Tibial nerve (tissue), 4 donors: ENCODE results near the gene PKN2. TPM values are rescaled to one million over a fixed set of nuclear protein-coding genes. Genes with fewer than 3 reads are reported as not detected.

Source experiments
- DNase-seq, 2 donors: peaks; one replicate each; pipeline ENCODE4 v3.0.0-alpha.2; 2019; ENCODE audit warnings: low spot score in 2 of 2
- H3K27ac ChIP-seq, 4 donors: fragments of 200-600 bp; sonication (generic) in 3 of 4; one replicate each; pipeline ENCODE4 v1.5.1; 2017 to 2019; ENCODE audit warnings: mild to moderate bottlenecking in 1 of 4
- H3K27me3 ChIP-seq, 2 donors: fragments of 200-600 bp; sonication (generic) in 1 of 2; one replicate each; pipeline versions ENCODE4 v1.5.1 to v1.6.0; 2017 to 2019
- H3K36me3 ChIP-seq, 3 donors: fragments of 200-600 bp; sonication (generic); one replicate each; pipeline ENCODE4 v1.5.1; 2018 to 2019
- H3K4me1 ChIP-seq, 4 donors: fragments of 200-600 bp; sonication (generic) in 3 of 4; one replicate each; pipeline ENCODE4 v1.5.1; 2017 to 2019
- H3K4me3 ChIP-seq, 4 donors: fragments of 200-600 bp; sonication (generic) in 3 of 4; one replicate each; pipeline ENCODE4 v1.5.1; 2017 to 2019; ENCODE audit warnings: mild to moderate bottlenecking in 1 of 4, moderate library complexity in 1 of 4
- H3K9me3 ChIP-seq, 4 donors: fragments of 200-600 bp; sonication (generic) in 3 of 4; one replicate each; pipeline ENCODE4 v1.5.1; 2017 to 2019
- CTCF ChIP-seq, 5 experiments: fragments of 200-600 bp in 3 of 5; fragments of 450-650 bp in 2 of 5; sonication (generic) in 3 of 5; IDR thresholded peaks; one replicate each; pipeline ENCODE4 v1.5.1; 2016 to 2019; ENCODE audit warnings: antibody characterized with exemption in 5 of 5, mild to moderate bottlenecking in 3 of 5, moderate library complexity in 2 of 5
- EP300 ChIP-seq, 2 donors: sonication (generic); formaldehyde crosslinking; IDR thresholded peaks; one replicate each; pipeline ENCODE4 v1.6.1; 2017; ENCODE audit warnings: antibody characterized with exemption in 2 of 2, mild to moderate bottlenecking in 1 of 2
- POLR2A ChIP-seq, 2 donors: fragments of 450-650 bp; IDR thresholded peaks; one replicate each; pipeline ENCODE4 v1.6.1; 2017; ENCODE audit warnings: antibody characterized with exemption in 2 of 2, mild to moderate bottlenecking in 2 of 2, moderate library complexity in 2 of 2
- WGBS, 2 donors: methylation state at CpG; one replicate each; pipeline ENCODE4 v1.1.5; 2018; 5-methylcytosine and 5-hydroxymethylcytosine counted together
- total RNA-seq, 4 donors: library from RNA; depleted of rRNA; stranded (reverse); fragments of >200 nt; gene quantifications; one replicate each; pipeline ENCODE4 v1.1.0, GENCODE V29; 2016

Gene PKN2
- total RNA-seq, 4 donors from 2014 or later, result 36.3 to 65.9 (median 50.1) TPM

GRCh38 chr1:88685259-88685620 lies 1.2 kb downstream of the PKN2 start:
- H3K4me1 ChIP-seq, result peaks cover 0 to 61% (median 19%) of the 10 kb centered on the region in 4 donors
- no peaks in the 10 kb centered on the region for H3K9me3 ChIP-seq
- H3K36me3 ChIP-seq, result no peaks in the 10 kb centered on the region
- TF ChIP-seq CTCF (IDR thresholded peaks at IDR 0.05) (no peak), EP300 (IDR thresholded peaks at IDR 0.05) (no peak), POLR2A (IDR thresholded peaks at IDR 0.05) (no peak)
- no peak for DNase-seq
- no peaks in the 10 kb centered on the region for H3K27me3 ChIP-seq
- H3K4me3 ChIP-seq, result peak overlapping the region; percentile 75 to 95 (median 82)
- 1% methylated on average over 7 of the region's 7 CpGs for WGBS, 2 donors
- peak overlapping the region in 3 of 4 donors; percentile 92 to 96 (median 93) for H3K27ac ChIP-seq

GRCh38 chr1:88691540-88691939 lies 7.5 kb downstream of the PKN2 start:
- no peak overlapping the region for H3K27ac ChIP-seq
- WGBS, 2 donors, result 84 to 85% methylated on average over 3 of the region's 3 CpGs
- TF ChIP-seq CTCF (IDR thresholded peaks at IDR 0.05), result no peak
- no peak for TF ChIP-seq POLR2A (IDR thresholded peaks at IDR 0.05)
- no peak for TF ChIP-seq EP300 (IDR thresholded peaks at IDR 0.05)
- no peak for DNase-seq
- H3K4me3 ChIP-seq, result no peak overlapping the region
- H3K27me3 ChIP-seq, result no peaks in the 10 kb centered on the region
- peaks cover 0 to 11% (median 0%) of the 10 kb centered on the region in 3 donors for H3K36me3 ChIP-seq
- H3K4me1 ChIP-seq, result peaks cover 0 to 53% (median 8%) of the 10 kb centered on the region in 4 donors
- no peaks in the 10 kb centered on the region for H3K9me3 ChIP-seq

- Histone ChIP-seq H3K4me3 (no peak overlapping the region), H3K4me1 (peaks cover 0 to 40% (median 0%) of the 10 kb centered on the region in 4 donors), H3K27me3 (no peaks in the 10 kb centered on the region), H3K27ac (no peak overlapping the region), H3K9me3 (no peaks in the 10 kb centered on the region), H3K36me3 (peaks cover 0 to 11% (median 0%) of the 10 kb centered on the region in 3 donors)
- WGBS, 2 donors, result 73 to 85% methylated on average over 3 of the region's 3 CpGs
- TF ChIP-seq EP300 (IDR thresholded peaks at IDR 0.05), result no peak
- no peak for TF ChIP-seq CTCF (IDR thresholded peaks at IDR 0.05)
- no peak for TF ChIP-seq POLR2A (IDR thresholded peaks at IDR 0.05)
- no peak for DNase-seq
Measured at GRCh38 chr1:88695781-88696180, 11.7 kb downstream of the PKN2 start.

GRCh38 chr1:88697503-88697902 lies 13.4 kb downstream of the PKN2 start:
- Histone ChIP-seq H3K4me3 (no peak overlapping the region), H3K4me1 (peaks cover 0 to 53% (median 7%) of the 10 kb centered on the region in 4 donors), H3K27me3 (no peaks in the 10 kb centered on the region), H3K27ac (peak overlapping the region in 2 of 4 donors; percentile 8 to 38), H3K9me3 (no peaks in the 10 kb centered on the region), H3K36me3 (peaks cover 0 to 11% (median 0%) of the 10 kb centered on the region in 3 donors)
- DNase-seq, result no peak
- TF ChIP-seq CTCF (IDR thresholded peaks at IDR 0.05) (no peak), POLR2A (IDR thresholded peaks at IDR 0.05) (no peak), EP300 (IDR thresholded peaks at IDR 0.05) (no peak)

- H3K9me3 ChIP-seq, result no peaks in the 10 kb centered on the region
- H3K27me3 ChIP-seq, result no peaks in the 10 kb centered on the region
- H3K4me1 ChIP-seq, result peaks cover 0 to 58% (median 7%) of the 10 kb centered on the region in 4 donors
- no peak overlapping the region for H3K4me3 ChIP-seq
- peaks cover 0 to 11% (median 0%) of the 10 kb centered on the region in 3 donors for H3K36me3 ChIP-seq
- DNase-seq, result no peak
- H3K27ac ChIP-seq, result peak overlapping the region in 2 of 4 donors; percentile 8 to 38
- 39 to 40% methylated on average over 2 of the region's 2 CpGs for WGBS, 2 donors
- no peak for TF ChIP-seq EP300 (IDR thresholded peaks at IDR 0.05)
- no peak for TF ChIP-seq CTCF (IDR thresholded peaks at IDR 0.05)
- TF ChIP-seq POLR2A (IDR thresholded peaks at IDR 0.05), result no peak
Measured at GRCh38 chr1:88698140-88698539, 14.1 kb downstream of the PKN2 start.
